Trophoblast cell (in vitro differentiated cells and primary cell): ENCODE results near the gene HNF4A.

Experiments used
- DNase-seq, 2 donors: peaks; one replicate each; pipeline ENCODE4 v3.0.0-alpha.2; 2016
- H2AFZ ChIP-seq: 2 replicates; pipeline ENCODE4 v1.6.1; 2013; ENCODE audit warnings: low read length, moderate library complexity, mild to moderate bottlenecking; ENCODE audit not compliant: insufficient read depth, poor library complexity
- H2AK5ac ChIP-seq: 2 replicates; pipeline ENCODE4 v1.6.1; 2013; ENCODE audit warnings: mild to moderate bottlenecking, low read length
- H2BK120ac ChIP-seq: 2 replicates; pipeline ENCODE4 v1.6.1; 2013; ENCODE audit warnings: low read length, mild to moderate bottlenecking, moderate library complexity; ENCODE audit not compliant: insufficient read depth, poor library complexity
- H2BK12ac ChIP-seq: 2 replicates; pipeline ENCODE4 v1.6.1; 2013; ENCODE audit warnings: mild to moderate bottlenecking, low read length, moderate library complexity
- H2BK5ac ChIP-seq: 2 replicates; pipeline ENCODE4 v1.6.1; 2013; ENCODE audit warnings: low read length, low read depth, moderate library complexity, mild to moderate bottlenecking; ENCODE audit not compliant: poor library complexity
- H3K14ac ChIP-seq: 2 replicates; pipeline ENCODE4 v1.6.1; 2013; ENCODE audit warnings: mild to moderate bottlenecking, low read length
- H3K18ac ChIP-seq: 2 replicates; pipeline ENCODE4 v1.6.1; 2013; ENCODE audit warnings: mild to moderate bottlenecking, low read length
- H3K23ac ChIP-seq: 2 replicates; pipeline ENCODE4 v1.6.1; 2013; ENCODE audit warnings: low read length
- H3K27ac ChIP-seq: 2 replicates; pipeline ENCODE4 v1.5.1; 2013; ENCODE audit warnings: low read depth, mild to moderate bottlenecking, inconsistent platforms, low read length, moderate library complexity
- H3K27me3 ChIP-seq: 2 replicates; pipeline ENCODE4 v1.6.1; 2013; ENCODE audit warnings: inconsistent platforms, mild to moderate bottlenecking, low read length, moderate library complexity; ENCODE audit not compliant: insufficient read depth
- H3K36me3 ChIP-seq, 2 experiments: 1 replicate in 1 of 2; 2 replicates in 1 of 2; pipeline ENCODE4 v1.6.1; 2013; ENCODE audit warnings: low read length in 2 of 2, mild to moderate bottlenecking in 2 of 2, moderate library complexity in 1 of 2; ENCODE audit not compliant: insufficient read depth in 2 of 2, control insufficient read depth in 1 of 2
- H3K4ac ChIP-seq: 2 replicates; pipeline ENCODE4 v1.6.1; 2013; ENCODE audit warnings: low read depth, mild to moderate bottlenecking, low read length, moderate library complexity
- H3K4me1 ChIP-seq, 2 experiments: 1 replicate in 1 of 2; 2 replicates in 1 of 2; pipeline ENCODE4 v1.6.1; 2013; ENCODE audit warnings: low read length in 2 of 2, mild to moderate bottlenecking in 2 of 2, moderate library complexity in 1 of 2; ENCODE audit not compliant: insufficient read depth in 2 of 2, control insufficient read depth in 1 of 2
- H3K4me2 ChIP-seq: 2 replicates; pipeline ENCODE4 v1.6.1; 2013; ENCODE audit warnings: inconsistent platforms, mild to moderate bottlenecking, low read length, moderate library complexity
- H3K4me3 ChIP-seq: 2 replicates; pipeline ENCODE4 v1.5.1; 2013; ENCODE audit warnings: mild to moderate bottlenecking, low read depth, low read length, inconsistent platforms
- H3K79me1 ChIP-seq: one replicate; pipeline ENCODE4 v1.6.1; 2013; ENCODE audit warnings: low read length
- H3K79me2 ChIP-seq: 2 replicates; pipeline ENCODE4 v1.6.1; 2013; ENCODE audit warnings: low read length, mild to moderate bottlenecking; ENCODE audit not compliant: control insufficient read depth, insufficient read depth, poor library complexity
- H3K9ac ChIP-seq: 2 replicates; pipeline ENCODE4 v1.6.1; 2013; ENCODE audit warnings: mild to moderate bottlenecking, low read length
- H3K9me3 ChIP-seq: 2 replicates; pipeline ENCODE4 v1.6.1; 2013; ENCODE audit warnings: low read depth, mild to moderate bottlenecking, control low read depth, inconsistent platforms, low read length; ENCODE audit not compliant: insufficient read depth
- H4K12ac ChIP-seq: 2 replicates; pipeline ENCODE4 v1.6.1; 2013; ENCODE audit warnings: low read depth, mild to moderate bottlenecking, low read length, moderate library complexity
- H4K8ac ChIP-seq: 2 replicates; pipeline ENCODE4 v1.6.1; 2013; ENCODE audit warnings: low read depth, mild to moderate bottlenecking, low read length, moderate library complexity
- H4K91ac ChIP-seq: one replicate; pipeline ENCODE4 v1.6.1; 2013; ENCODE audit warnings: low read depth, mild to moderate bottlenecking, low read length, moderate library complexity
- WGBS: extraction: QIAGEN DNeasy Blood & Tissue Kit; methylation state at CpG from one replicate; pipeline ENCODE4 v1.1.7; 2013; ENCODE audit warnings: missing lambda C conversion rate; ENCODE audit not compliant: insufficient read length, insufficient coverage; ENCODE audit errors: extremely low coverage; 5-methylcytosine and 5-hydroxymethylcytosine counted together

The HNF4A gene

GRCh38 chr20:44400970-44401769 lies 45.7 kb downstream of the HNF4A start:
- no peak overlapping the region for H2BK12ac ChIP-seq
- no peak overlapping the region for H4K8ac ChIP-seq
- no peaks in the 10 kb centered on the region for H3K79me2 ChIP-seq
- H3K79me1 ChIP-seq = no peaks in the 10 kb centered on the region
- DNase-seq = no peak
- no peak overlapping the region for H2AFZ ChIP-seq
- H3K27me3 ChIP-seq = no peaks in the 10 kb centered on the region
- H3K14ac ChIP-seq = no peak overlapping the region
- peaks cover 0 to 7% of the 10 kb centered on the region in 2 experiments for H3K4me1 ChIP-seq
- no peak overlapping the region for H3K18ac ChIP-seq
- no peak overlapping the region for H2BK5ac ChIP-seq
- no peak overlapping the region for H3K4ac ChIP-seq
- no peak overlapping the region for H4K91ac ChIP-seq
- H3K9me3 ChIP-seq = peaks cover 6% of the 10 kb centered on the region
- no peak overlapping the region for H4K12ac ChIP-seq
- no peak overlapping the region for H2BK120ac ChIP-seq
- no peak overlapping the region for H3K4me2 ChIP-seq
- no peak overlapping the region for H2AK5ac ChIP-seq
- H3K36me3 ChIP-seq = no peaks in the 10 kb centered on the region
- H3K4me3 ChIP-seq = no peak overlapping the region
- no peak overlapping the region for H3K23ac ChIP-seq
- no peak overlapping the region for H3K27ac ChIP-seq
- WGBS = no CpG with 5 or more reads among the region's 23 CpGs
- H3K9ac ChIP-seq = no peak overlapping the region

GRCh38 chr20:44401770-44402390 lies 46.4 kb downstream of the HNF4A start:
- Histone ChIP-seq H3K4ac (no peak overlapping the region), H3K27me3 (no peaks in the 10 kb centered on the region), H3K23ac (no peak overlapping the region), H3K79me1 (no peaks in the 10 kb centered on the region), H3K9ac (no peak overlapping the region), H2BK5ac (no peak overlapping the region), H3K27ac (no peak overlapping the region), H2AK5ac (no peak overlapping the region), H4K12ac (no peak overlapping the region), H3K4me1 (peaks cover 0 to 7% of the 10 kb centered on the region in 2 experiments), H3K36me3 (no peaks in the 10 kb centered on the region), H3K79me2 (no peaks in the 10 kb centered on the region), H4K8ac (no peak overlapping the region), H3K4me2 (no peak overlapping the region), H3K14ac (no peak overlapping the region), H4K91ac (no peak overlapping the region), H3K18ac (no peak overlapping the region), H3K4me3 (no peak overlapping the region), H2BK12ac (no peak overlapping the region), H2AFZ (no peak overlapping the region), H2BK120ac (no peak overlapping the region), H3K9me3 (peaks cover 6% of the 10 kb centered on the region)
- no CpG with 5 or more reads among the region's 17 CpGs for WGBS
- DNase-seq = no peak

GRCh38 chr20:44402391-44403193 lies 47.1 kb downstream of the HNF4A start:
- Histone ChIP-seq H3K4ac (no peak overlapping the region), H3K27ac (no peak overlapping the region), H2BK12ac (no peak overlapping the region), H3K23ac (no peak overlapping the region), H4K12ac (no peak overlapping the region), H3K4me3 (no peak overlapping the region), H3K27me3 (no peaks in the 10 kb centered on the region), H2AK5ac (no peak overlapping the region), H3K9ac (no peak overlapping the region), H3K4me2 (no peak overlapping the region), H3K9me3 (peaks cover 6% of the 10 kb centered on the region), H2AFZ (no peak overlapping the region), H3K14ac (no peak overlapping the region), H3K79me1 (no peaks in the 10 kb centered on the region), H4K91ac (no peak overlapping the region), H3K4me1 (peaks cover 1 to 14% of the 10 kb centered on the region in 2 experiments), H2BK120ac (no peak overlapping the region), H3K18ac (no peak overlapping the region), H4K8ac (no peak overlapping the region), H2BK5ac (no peak overlapping the region), H3K36me3 (no peaks in the 10 kb centered on the region), H3K79me2 (no peaks in the 10 kb centered on the region)
- peak in 1 of 2 donors; percentile 19 for DNase-seq
- WGBS = no CpG with 5 or more reads among the region's 18 CpGs

- H3K4me2 ChIP-seq = no peak overlapping the region
- no peaks in the 10 kb centered on the region for H3K27me3 ChIP-seq
- no peak overlapping the region for H4K12ac ChIP-seq
- H3K79me2 ChIP-seq = no peaks in the 10 kb centered on the region
- H4K91ac ChIP-seq = no peak overlapping the region
- H3K18ac ChIP-seq = no peak overlapping the region
- H3K4me1 ChIP-seq = peaks cover 4 to 17% of the 10 kb centered on the region in 2 experiments
- H3K27ac ChIP-seq = no peak overlapping the region
- no CpG with 5 or more reads among the region's 11 CpGs for WGBS
- no peak overlapping the region for H2AFZ ChIP-seq
- no peak overlapping the region for H3K23ac ChIP-seq
- H3K36me3 ChIP-seq = no peaks in the 10 kb centered on the region
- no peak overlapping the region for H2BK5ac ChIP-seq
- no peaks in the 10 kb centered on the region for H3K79me1 ChIP-seq
- no peak overlapping the region for H2AK5ac ChIP-seq
- H4K8ac ChIP-seq = no peak overlapping the region
- H3K9me3 ChIP-seq = peaks cover 6% of the 10 kb centered on the region
- H2BK12ac ChIP-seq = no peak overlapping the region
- no peak overlapping the region for H3K9ac ChIP-seq
- no peak for DNase-seq
- H3K14ac ChIP-seq = no peak overlapping the region
- no peak overlapping the region for H2BK120ac ChIP-seq
- H3K4me3 ChIP-seq = no peak overlapping the region
- no peak overlapping the region for H3K4ac ChIP-seq
Observed at GRCh38 chr20:44403194-44404112, 48.0 kb downstream of the HNF4A start.
